Spleen (tissue), 11 donors: ENCODE measurements around the gene ITGA2. TPM values are rescaled to one million over a fixed set of nuclear protein-coding genes. Genes with fewer than 3 reads are reported as not detected.

Experiments
- DNase-seq: peaks from one replicate; pipeline ENCODE4 v3.0.0-alpha.2; 2020
- H3K27ac ChIP-seq, 8 donors: fragments of 200-600 bp; sonication (generic) in 7 of 8; 1 replicate in 4 of 8; 2 replicates in 4 of 8; pipeline versions ENCODE4 v1.5.0 to v1.8.0; 2016 to 2021; ENCODE audit warnings: inconsistent platforms in 4 of 8, mild to moderate bottlenecking in 4 of 8, moderate library complexity in 1 of 8
- H3K27me3 ChIP-seq, 7 donors: fragments of 200-600 bp; sonication (generic) in 6 of 7; replicated peaks in 1 of 7; 1 replicate in 4 of 7; 2 replicates in 3 of 7; pipeline versions ENCODE4 v1.5.0 to v1.8.0; 2016 to 2021; ENCODE audit warnings: inconsistent platforms in 3 of 7, mild to moderate bottlenecking in 1 of 7
- H3K36me3 ChIP-seq, 6 donors: fragments of 200-600 bp; sonication (generic) in 5 of 6; 1 replicate in 4 of 6; 2 replicates in 2 of 6; pipeline versions ENCODE4 v1.5.0 to v1.8.0; 2016 to 2021; ENCODE audit warnings: inconsistent platforms in 2 of 6
- H3K4me1 ChIP-seq, 6 donors: fragments of 200-600 bp; sonication (generic) in 5 of 6; 1 replicate in 3 of 6; 2 replicates in 3 of 6; pipeline versions ENCODE4 v1.5.0 to v1.8.0; 2016 to 2021; ENCODE audit warnings: inconsistent platforms in 3 of 6
- H3K4me3 ChIP-seq, 8 donors: fragments of 200-600 bp; sonication (generic) in 7 of 8; 1 replicate in 4 of 8; 2 replicates in 4 of 8; pipeline versions ENCODE4 v1.5.0 to v1.8.0; 2016 to 2021; ENCODE audit warnings: inconsistent platforms in 4 of 8, mild to moderate bottlenecking in 4 of 8, moderate library complexity in 2 of 8
- H3K9me3 ChIP-seq, 8 donors: fragments of 200-600 bp; sonication (generic) in 7 of 8; 1 replicate in 4 of 8; 2 replicates in 4 of 8; pipeline versions ENCODE4 v1.5.0 to v1.8.0; 2016 to 2021; ENCODE audit warnings: inconsistent platforms in 4 of 8
- POLR2A ChIP-seq, 3 donors: fragments of 450-650 bp; IDR thresholded peaks; one replicate each; pipeline ENCODE4 v1.5.1; 2017; ENCODE audit warnings: antibody characterized with exemption in 3 of 3, mild to moderate bottlenecking in 1 of 3
- POLR2AphosphoS5 ChIP-seq, 3 donors: sonication (generic); formaldehyde crosslinking; IDR thresholded peaks; one replicate each; pipeline ENCODE4 v1.5.1; 2017; ENCODE audit warnings: antibody characterized with exemption in 3 of 3
- WGBS, 5 donors: extraction: QIAGEN DNeasy Blood & Tissue Kit in 3 of 5; methylation state at CpG; one replicate each; pipeline versions ENCODE4 v1.1.5 to v1.1.7; 2013 to 2018; 5-methylcytosine and 5-hydroxymethylcytosine counted together
- intact Hi-C: fragments of 100-400 bp; cut with DNase I; formaldehyde crosslinking; loops from one replicate; pipeline ENCODE4 v1.15.0; 2023; ENCODE audit warnings: low total_unique reads
- polyA plus RNA-seq, 3 donors: library from polyadenylated mRNA; stranded (reverse); fragments of 200-250 nt; gene quantifications; one replicate each; pipeline ENCODE4 v1.2.1, GENCODE V29; 2013
- total RNA-seq, 7 donors: library from RNA; depleted of rRNA in 3 of 7; stranded (reverse); fragments of >200 nt in 3 of 7; fragmentation: NEBNext Ultra II Directional in 4 of 7; extraction: Animal tissue kit (Norgen Biotek cat#: 25700) in 4 of 7; gene quantifications; one replicate each; pipeline versions ENCODE4 v1.1.0 to v1.2.1, GENCODE V29; 2016 to 2021
- TF ChIP-seq, protein P1 (sequence below), 11 experiments: fragments of 200-600 bp in 7 of 11; fragments of 450-650 bp in 4 of 11; sonication (generic) in 4 of 11; IDR thresholded peaks in 8 of 11; conservative IDR thresholded peaks in 3 of 11; 1 replicate in 7 of 11; 2 replicates in 4 of 11; pipeline versions ENCODE4 v1.4.0 to v1.8.0; 2016 to 2021; ENCODE audit warnings: antibody characterized with exemption in 11 of 11, inconsistent platforms in 4 of 11, mild to moderate bottlenecking in 1 of 11
- donor health status: healthy with polysubstance abuse.
- donor health status: DM: no; HTN: no; CAD: no; lungs with moderate emphysema.
- donor health status: DM: no; HTN: no; CAD: no.
- donor health status: Bipolar disorder and iron deficiency.
- donor health status: healthy.
- donor health status: DM: no; HTN: no; CAD: no.
- donor health status: DM: yes; HTN: yes; CAD: no.

Gene ITGA2
- total and polyA plus RNA-seq, 10 donors = 0.54 to 21.6 (median 13.1) TPM

DNA sequence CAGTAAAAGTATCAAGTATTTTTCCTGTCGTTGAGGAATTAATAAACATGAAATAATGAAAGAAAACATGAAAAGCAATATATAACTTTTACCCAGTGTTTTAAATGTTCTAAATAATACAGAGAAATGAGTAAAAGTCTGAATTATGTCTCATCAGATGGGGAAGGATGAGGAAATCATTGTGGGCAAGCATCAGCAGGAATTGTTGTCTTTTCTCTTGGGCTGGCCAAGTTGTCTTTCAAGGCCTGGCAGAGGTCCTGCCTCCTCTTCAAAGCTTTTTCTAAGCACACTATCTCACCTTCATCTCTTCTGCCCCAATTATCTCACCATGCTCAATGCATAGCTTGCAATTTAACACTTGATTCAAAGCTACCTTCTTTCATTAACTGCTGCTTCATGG is 78.5 kb downstream of the ITGA2 start:
- TF ChIP-seq, protein P1, sequence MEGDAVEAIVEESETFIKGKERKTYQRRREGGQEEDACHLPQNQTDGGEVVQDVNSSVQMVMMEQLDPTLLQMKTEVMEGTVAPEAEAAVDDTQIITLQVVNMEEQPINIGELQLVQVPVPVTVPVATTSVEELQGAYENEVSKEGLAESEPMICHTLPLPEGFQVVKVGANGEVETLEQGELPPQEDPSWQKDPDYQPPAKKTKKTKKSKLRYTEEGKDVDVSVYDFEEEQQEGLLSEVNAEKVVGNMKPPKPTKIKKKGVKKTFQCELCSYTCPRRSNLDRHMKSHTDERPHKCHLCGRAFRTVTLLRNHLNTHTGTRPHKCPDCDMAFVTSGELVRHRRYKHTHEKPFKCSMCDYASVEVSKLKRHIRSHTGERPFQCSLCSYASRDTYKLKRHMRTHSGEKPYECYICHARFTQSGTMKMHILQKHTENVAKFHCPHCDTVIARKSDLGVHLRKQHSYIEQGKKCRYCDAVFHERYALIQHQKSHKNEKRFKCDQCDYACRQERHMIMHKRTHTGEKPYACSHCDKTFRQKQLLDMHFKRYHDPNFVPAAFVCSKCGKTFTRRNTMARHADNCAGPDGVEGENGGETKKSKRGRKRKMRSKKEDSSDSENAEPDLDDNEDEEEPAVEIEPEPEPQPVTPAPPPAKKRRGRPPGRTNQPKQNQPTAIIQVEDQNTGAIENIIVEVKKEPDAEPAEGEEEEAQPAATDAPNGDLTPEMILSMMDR (IDR thresholded peaks at IDR 0.05 in 8 of 11, conservative IDR thresholded peaks at IDR 0.05 in 3 of 11) = no peak
- TF ChIP-seq POLR2A (IDR thresholded peaks at IDR 0.05) (no peak), POLR2AphosphoS5 (IDR thresholded peaks at IDR 0.05) (no peak)
- 0 to 48% (median 0%) methylated on average over 1 of the region's 1 CpG for WGBS, 5 donors

DNA sequence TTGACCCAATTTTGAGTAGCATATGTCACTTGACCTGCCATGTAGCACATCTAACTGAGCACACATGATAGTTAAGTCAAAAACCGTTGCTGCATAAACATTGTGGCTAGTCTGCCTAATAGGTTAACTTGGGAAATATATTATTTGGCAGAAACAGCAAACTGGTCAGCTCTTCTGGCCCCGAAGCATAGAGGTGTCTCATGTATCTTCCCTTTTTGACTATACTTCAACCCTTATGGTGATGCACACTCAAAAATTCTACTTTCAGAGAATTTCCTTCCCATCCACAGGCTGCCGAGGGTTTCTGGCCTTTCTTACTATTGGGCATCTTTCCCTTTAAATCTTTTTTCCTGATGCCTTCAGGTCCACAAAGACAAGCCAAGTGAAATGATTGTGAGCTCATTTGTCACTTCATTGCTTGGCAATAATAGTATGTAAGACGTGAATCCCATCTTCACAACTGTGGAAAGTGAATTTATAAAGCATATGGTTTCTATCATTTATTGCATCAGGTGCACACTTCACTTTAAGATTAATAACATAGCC is 79.2 kb downstream of the ITGA2 start:
- WGBS, 5 donors = 85 to 93% (median 88%) methylated on average over 4 of the region's 4 CpGs
- no peak for TF ChIP-seq POLR2AphosphoS5 (IDR thresholded peaks at IDR 0.05)
- TF ChIP-seq, protein P1 (IDR thresholded peaks at IDR 0.05 in 8 of 11, conservative IDR thresholded peaks at IDR 0.05 in 3 of 11) = no peak
- TF ChIP-seq POLR2A (IDR thresholded peaks at IDR 0.05) = no peak

More for the DNA sequence above, 78.5 kb downstream of the ITGA2 start:
- H3K4me1 ChIP-seq = peaks cover 0 to 13% (median 6%) of the 10 kb centered on the region in 6 donors
- H3K27me3 ChIP-seq = no peaks in the 10 kb centered on the region
- no peak overlapping the region for H3K4me3 ChIP-seq
- intact Hi-C loops = no loop called here
- H3K9me3 ChIP-seq = no peaks in the 10 kb centered on the region
- no peak overlapping the region for H3K27ac ChIP-seq
- peaks cover 0 to 10% (median 0%) of the 10 kb centered on the region in 6 donors for H3K36me3 ChIP-seq
- DNase-seq = no peak

DNA sequence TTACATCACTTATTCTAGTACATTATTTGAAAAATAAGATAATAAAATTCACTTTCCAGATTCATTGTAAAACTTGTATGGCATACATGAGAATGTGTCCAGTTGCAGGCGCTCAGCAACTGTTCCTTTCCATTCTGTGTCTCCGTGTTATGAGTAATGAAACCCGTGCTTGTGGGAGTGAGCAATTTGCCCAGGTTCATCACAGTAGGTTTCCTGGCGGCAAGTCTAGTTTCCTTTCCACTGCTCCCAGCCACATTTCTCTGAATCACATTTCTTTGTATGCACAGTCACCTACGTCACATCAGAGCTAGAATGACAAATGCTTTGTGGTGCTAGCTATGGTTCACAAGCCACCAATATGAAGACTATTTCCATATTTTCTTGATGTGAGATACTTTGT is 80.5 kb downstream of the ITGA2 start:
- Histone ChIP-seq H3K4me3 (no peak overlapping the region), H3K27ac (no peak overlapping the region), H3K27me3 (no peaks in the 10 kb centered on the region), H3K9me3 (no peaks in the 10 kb centered on the region), H3K4me1 (peaks cover 0 to 23% (median 4%) of the 10 kb centered on the region in 6 donors), H3K36me3 (peaks cover 0 to 14% (median under 1%) of the 10 kb centered on the region in 6 donors)
- DNase-seq = no peak
- WGBS, 5 donors = 84 to 91% (median 85%) methylated on average over 5 of the region's 5 CpGs
- intact Hi-C loops = no loop called here
- TF ChIP-seq POLR2A (IDR thresholded peaks at IDR 0.05) (no peak), POLR2AphosphoS5 (IDR thresholded peaks at IDR 0.05) (no peak)
- TF ChIP-seq, protein P1 (IDR thresholded peaks at IDR 0.05 in 8 of 11, conservative IDR thresholded peaks at IDR 0.05 in 3 of 11) = no peak

More for the DNA sequence above, 79.2 kb downstream of the ITGA2 start:
- Histone ChIP-seq H3K4me3 (no peak overlapping the region), H3K4me1 (peaks cover 0 to 20% (median 4%) of the 10 kb centered on the region in 6 donors), H3K27ac (no peak overlapping the region), H3K27me3 (no peaks in the 10 kb centered on the region), H3K36me3 (peaks cover 0 to 10% (median 0%) of the 10 kb centered on the region in 6 donors), H3K9me3 (no peaks in the 10 kb centered on the region)
- intact Hi-C loops = no loop called here
- no peak for DNase-seq

DNA sequence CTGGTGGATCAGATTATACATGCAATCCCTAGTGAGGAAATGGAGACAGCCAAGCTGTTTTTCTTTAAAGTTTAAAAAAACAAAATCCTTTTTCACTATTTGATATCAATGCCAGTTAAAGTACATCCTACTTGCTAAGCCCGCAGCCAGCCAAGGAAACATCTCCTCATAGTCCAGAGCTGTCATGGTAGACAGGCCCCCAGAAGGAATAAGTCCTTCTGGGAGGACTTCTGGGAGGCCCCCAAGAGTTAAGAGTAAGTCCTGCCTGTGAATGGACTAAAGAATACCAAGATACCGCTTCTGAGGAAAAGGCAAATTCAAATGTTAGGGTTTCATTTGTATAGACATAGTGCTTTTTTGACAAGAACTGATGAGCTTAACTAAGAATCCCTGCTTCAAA is 82.1 kb downstream of the ITGA2 start:
- H3K27ac ChIP-seq = peak overlapping the region in 7 of 8 donors; percentile 17 to 62 (median 52)
- 69 to 92% (median 79%) methylated on average over 2 of the region's 2 CpGs for WGBS, 5 donors
- TF ChIP-seq POLR2AphosphoS5 (IDR thresholded peaks at IDR 0.05) (no peak), POLR2A (IDR thresholded peaks at IDR 0.05) (no peak)
- TF ChIP-seq, protein P1 (IDR thresholded peaks at IDR 0.05 in 8 of 11, conservative IDR thresholded peaks at IDR 0.05 in 3 of 11) = no peak
- no peak overlapping the region for H3K4me3 ChIP-seq
- no peaks in the 10 kb centered on the region for H3K27me3 ChIP-seq
- intact Hi-C loops = no loop called here
- no peaks in the 10 kb centered on the region for H3K9me3 ChIP-seq
- no peak for DNase-seq
- peaks cover 0 to 23% (median 4%) of the 10 kb centered on the region in 6 donors for H3K4me1 ChIP-seq
- peaks cover 0 to 30% (median 1%) of the 10 kb centered on the region in 6 donors for H3K36me3 ChIP-seq
